HG03354 (cell line): Measurements from ENCODE around the gene MTHFD2L.

Experiments used
- ATAC-seq: cut with Tn5 transposase; IDR thresholded peaks from one replicate; pipeline ENCODE4 v1.9.1; 2021; ENCODE audit warnings: mild to moderate bottlenecking; ENCODE audit not compliant: unreplicated experiment, poor library complexity, severe bottlenecking

Gene MTHFD2L

GRCh38 chr4:74228691-74229640, 71.0 kb downstream of the MTHFD2L start:
- peak; percentile 88 for ATAC-seq

- ATAC-seq: peak; percentile 62
Observed at GRCh38 chr4:74230902-74231499, 73.1 kb downstream of the MTHFD2L start.

GRCh38 chr4:74235135-74235534, 77.2 kb downstream of the MTHFD2L start:
- peak; percentile 73 for ATAC-seq

GRCh38 chr4:74237425-74237966, 79.6 kb downstream of the MTHFD2L start:
- no peak for ATAC-seq

GRCh38 chr4:74244049-74244448, 86.1 kb downstream of the MTHFD2L start:
- ATAC-seq: no peak

GRCh38 chr4:74252933-74253332, 95.0 kb downstream of the MTHFD2L start:
- no peak for ATAC-seq

- no peak for ATAC-seq
Observed at GRCh38 chr4:74254386-74254785, 96.5 kb downstream of the MTHFD2L start.

GRCh38 chr4:74255096-74255495, 97.2 kb downstream of the MTHFD2L start:
- no peak for ATAC-seq

GRCh38 chr4:74258963-74259362, 101.0 kb downstream of the MTHFD2L start:
- ATAC-seq: no peak

GRCh38 chr4:74260036-74260435, 102.1 kb downstream of the MTHFD2L start:
- no peak for ATAC-seq

GRCh38 chr4:74262522-74262921, 104.6 kb downstream of the MTHFD2L start:
- no peak for ATAC-seq

GRCh38 chr4:74263551-74263950, 105.6 kb downstream of the MTHFD2L start:
- ATAC-seq: no peak

GRCh38 chr4:74266081-74266480, 108.2 kb downstream of the MTHFD2L start:
- no peak for ATAC-seq

GRCh38 chr4:74267998-74268606, 110.2 kb downstream of the MTHFD2L start:
- ATAC-seq: no peak

GRCh38 chr4:74268643-74269042, 110.7 kb downstream of the MTHFD2L start:
- no peak for ATAC-seq

- ATAC-seq: no peak
Observed at GRCh38 chr4:74278490-74278889, 120.6 kb downstream of the MTHFD2L start.

GRCh38 chr4:74279716-74280115, 121.8 kb downstream of the MTHFD2L start:
- ATAC-seq: no peak

GRCh38 chr4:74282926-74283325, 125.0 kb downstream of the MTHFD2L start:
- no peak for ATAC-seq

GRCh38 chr4:74283614-74284013, 125.7 kb downstream of the MTHFD2L start:
- ATAC-seq: no peak

- no peak for ATAC-seq
Observed at GRCh38 chr4:74284053-74284452, 126.1 kb downstream of the MTHFD2L start.
